Measurements from ENCODE around the gene DENND5A.
"Not testable (repeated sequence)": the region's sequence is repeated elsewhere in the genome, so short reads cannot be mapped to it uniquely, and the experiment has no call there.

DENND5A gene

DNA sequence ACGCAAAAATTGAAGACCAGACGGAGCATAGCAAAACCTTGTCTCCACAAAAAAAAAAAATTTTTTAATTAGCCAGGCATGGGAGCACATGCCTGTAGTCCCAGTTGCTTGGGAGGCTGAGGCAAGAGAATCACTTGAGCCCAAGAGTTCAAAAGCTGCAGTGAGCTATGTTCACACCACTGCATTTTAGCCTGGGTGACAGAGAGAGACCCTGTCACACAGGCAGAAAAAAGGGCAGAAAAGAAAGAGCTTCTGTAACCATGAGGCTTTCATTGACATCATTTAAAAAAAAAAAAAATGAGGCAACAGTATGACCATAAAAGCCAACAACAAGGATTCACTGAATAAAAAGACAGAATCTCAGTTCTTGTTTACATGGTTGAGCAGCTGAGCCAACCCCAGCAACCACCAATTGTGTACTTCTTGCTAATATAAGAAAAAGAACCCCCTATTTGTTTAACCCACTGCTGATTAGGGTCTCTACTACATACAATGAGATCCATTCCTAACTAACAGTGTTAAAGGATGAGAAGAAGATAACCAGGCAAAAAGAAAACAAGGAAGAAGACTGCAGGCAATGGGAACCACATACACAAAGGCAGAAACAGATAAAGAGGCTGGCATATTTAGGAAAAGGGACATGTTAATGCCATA is 87.6 kb downstream of the DENND5A start:
- DNase-seq (ENCODE audit: low read depth, low spot score): no peak

DNA sequence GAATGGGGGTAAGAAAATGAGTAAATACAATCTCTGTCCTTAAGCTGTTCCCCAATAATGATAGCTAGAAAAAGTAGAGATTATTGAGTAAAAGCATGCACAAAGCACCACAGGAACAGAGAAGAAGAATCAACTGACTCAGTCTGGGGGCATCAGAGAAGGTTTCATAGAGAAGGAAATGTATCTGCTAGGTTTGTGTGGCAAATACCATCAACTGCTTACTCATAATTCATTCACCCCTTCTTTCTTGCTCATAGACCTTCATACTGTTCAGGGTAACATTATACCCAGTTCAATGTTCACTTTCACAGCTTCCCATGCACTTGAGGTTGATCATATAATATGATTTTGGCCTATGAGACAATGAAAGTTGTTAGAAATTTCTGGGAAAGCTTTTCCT is 88.6 kb downstream of the DENND5A start:
- no peak for DNase-seq (ENCODE audit: low read depth, low spot score)

DNA sequence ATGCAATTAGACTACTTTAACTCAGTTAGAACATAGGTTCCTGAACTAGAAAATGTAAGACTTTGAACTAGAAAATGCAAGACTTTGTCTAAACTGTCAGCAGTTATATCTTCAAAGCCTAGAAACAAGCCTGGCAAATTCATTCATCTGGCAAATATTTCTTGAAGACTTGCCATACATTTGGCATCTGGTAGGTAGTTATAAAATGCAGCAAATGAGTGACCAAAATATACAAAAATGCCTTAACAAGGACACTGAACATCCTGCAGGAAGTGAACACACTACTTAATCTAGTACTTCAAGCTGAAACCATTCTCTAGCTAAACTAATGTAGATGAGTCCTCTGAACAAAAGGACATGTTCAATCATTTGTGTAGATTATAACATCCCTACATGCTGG is 89.0 kb downstream of the DENND5A start:
- no peak for DNase-seq (ENCODE audit: low read depth, low spot score)

DNA sequence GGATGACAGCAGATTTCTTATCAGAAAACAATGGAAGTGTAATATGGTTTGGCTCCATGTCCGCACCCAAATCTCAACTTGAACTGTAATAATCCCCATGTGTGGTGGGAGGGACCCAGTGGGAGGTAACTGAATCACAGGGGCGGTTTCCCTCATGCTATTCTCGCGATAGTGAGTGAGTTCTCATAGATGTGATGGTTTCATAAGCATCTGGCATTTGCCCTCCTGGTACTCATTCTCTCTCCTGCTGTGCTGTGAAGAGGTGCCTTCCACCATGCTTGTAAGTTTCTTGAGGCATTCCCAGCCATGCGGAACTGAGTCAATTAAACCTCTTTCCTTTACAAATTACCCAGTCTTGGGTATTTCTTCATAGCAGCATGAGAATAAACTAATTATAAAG is 92.8 kb downstream of the DENND5A start:
- DNase-seq (ENCODE audit: low read depth, low spot score): no peak

DNA sequence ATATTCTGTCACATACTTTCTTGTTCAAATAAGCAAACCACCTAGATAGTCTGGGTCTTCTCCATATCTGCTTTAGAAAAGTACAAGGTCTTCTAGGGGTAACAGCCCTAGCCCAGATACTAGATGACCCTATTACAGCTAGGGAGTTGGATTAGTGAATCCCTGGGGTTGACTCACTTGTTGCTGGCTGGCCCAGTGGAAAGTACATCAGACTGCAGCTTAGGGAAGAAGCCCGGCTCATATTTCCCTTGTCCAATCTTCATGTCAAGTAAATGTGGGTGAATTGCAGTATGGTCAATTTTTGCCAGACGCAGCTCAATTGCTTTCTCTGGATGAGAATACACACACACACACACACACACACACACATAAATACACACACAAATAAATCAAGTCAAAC is 94.7 kb downstream of the DENND5A start:
- no peak for DNase-seq (ENCODE audit: low read depth, low spot score)

DNA sequence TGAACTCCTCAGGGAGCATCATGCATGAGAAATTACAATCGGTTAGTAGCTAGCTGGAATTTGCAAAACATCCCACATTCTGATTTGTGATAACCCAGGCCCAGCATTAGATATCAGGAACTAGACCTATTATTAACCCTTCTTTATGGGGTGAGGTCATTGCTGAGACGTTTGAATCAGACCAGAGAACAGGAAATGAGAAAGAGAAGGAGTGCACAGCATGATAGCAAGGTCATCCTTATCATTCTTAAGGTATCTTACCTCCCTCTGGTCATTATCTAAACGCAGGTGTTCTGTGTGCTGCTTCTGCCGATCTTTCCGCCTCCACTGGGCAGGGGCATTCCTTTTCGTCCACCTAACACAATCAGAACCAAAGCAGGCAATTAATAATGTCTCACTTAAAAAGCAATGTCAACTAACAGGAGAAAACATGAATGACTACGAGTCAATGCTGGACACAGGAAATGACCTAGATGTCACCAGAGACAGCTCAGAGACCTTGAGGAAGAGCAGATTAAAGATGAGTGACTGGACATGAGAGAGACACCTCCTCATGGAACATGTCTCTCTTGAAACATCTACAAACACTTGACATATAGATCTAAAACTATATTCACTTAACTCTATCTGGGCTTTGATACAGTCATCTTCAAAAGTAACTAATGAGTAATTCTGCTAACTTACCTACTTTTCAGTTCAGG is 95.4 kb downstream of the DENND5A start:
- no peak for DNase-seq (ENCODE audit: low read depth, low spot score)

DNA sequence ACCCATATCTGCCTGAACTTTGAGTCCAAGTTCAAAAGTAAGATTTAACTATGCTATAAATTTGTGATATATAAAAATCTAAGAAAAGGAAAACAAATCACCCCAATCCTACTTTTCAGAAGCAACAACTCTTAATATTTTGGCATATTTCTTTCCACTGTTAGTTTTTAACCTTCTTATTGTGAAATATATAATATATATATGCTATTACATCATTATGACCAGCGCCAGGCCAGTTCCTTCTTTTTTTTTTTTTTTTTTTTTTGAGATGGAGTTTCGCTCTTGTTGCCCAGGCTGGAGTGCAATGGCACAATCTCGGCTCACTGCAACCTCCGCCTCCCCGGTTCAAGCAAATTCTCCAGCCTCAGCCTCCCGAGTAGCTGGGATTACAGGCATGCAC is 103.2 kb downstream of the DENND5A start:
- DNase-seq (ENCODE audit: low read depth, low spot score): not testable (repeated sequence)

DNA sequence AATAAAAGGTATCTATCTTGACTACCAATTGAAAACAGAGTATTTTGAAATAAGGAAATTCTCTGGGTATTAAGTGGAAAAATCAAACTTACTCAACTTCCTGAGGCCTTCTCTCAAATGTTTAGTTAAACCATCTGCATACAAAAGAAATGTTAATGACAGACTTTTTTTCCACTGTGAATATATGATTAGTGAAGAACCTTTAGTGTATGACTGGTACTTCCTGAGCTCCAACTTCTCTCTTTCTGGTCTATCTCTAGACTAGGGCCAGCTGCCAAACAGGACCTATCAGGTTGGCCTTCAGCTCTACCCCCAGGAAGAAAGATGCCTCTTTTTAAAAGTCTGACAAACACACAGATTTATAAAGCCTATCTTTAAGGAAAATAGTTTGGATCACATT is 105.0 kb downstream of the DENND5A start:
- DNase-seq (ENCODE audit: low read depth, low spot score): no peak

DNA sequence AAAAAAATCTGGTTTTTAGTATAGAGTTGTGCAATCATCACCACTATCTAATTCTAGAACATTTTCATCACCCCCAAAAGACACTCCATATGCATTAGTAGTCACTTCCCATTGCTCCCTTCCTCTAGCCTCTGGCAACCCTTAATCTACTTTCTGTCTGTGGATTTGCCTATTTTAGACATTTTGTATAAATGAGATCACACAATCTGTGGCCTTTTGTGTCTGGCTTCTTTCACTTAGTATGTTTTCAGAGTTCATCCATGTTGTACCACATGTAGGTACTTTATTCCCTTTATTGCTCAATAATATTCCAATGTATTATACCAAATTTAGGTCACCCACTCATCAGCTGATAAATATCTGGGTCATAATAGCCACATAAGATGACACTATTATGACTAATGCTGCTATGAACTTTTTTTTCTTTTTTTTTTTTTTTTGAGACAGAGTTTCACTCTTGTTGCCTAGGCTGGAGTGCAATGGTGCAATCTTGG is 106.2 kb downstream of the DENND5A start:
- DNase-seq (ENCODE audit: low read depth, low spot score): no peak

DNA sequence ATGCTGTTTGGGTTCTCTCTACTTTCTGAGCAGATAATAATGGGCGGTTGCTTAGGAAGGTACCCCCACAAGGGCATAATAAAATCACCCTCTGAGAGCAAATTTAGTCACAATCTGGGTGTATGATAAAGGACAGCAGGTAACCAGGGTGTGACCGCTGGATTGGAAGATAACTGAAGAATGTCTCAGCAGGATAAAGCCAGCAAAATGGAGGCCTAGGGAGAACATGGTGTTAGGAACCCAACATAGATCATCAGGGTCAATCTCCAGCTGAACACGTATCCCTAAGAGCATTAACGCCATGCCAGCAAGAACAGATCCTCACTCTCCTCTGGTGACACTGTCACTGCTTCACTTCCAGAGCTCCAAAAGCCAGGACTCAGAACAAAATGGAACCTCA is 109.2 kb downstream of the DENND5A start:
- no peak for DNase-seq (ENCODE audit: low read depth, low spot score)

DNA sequence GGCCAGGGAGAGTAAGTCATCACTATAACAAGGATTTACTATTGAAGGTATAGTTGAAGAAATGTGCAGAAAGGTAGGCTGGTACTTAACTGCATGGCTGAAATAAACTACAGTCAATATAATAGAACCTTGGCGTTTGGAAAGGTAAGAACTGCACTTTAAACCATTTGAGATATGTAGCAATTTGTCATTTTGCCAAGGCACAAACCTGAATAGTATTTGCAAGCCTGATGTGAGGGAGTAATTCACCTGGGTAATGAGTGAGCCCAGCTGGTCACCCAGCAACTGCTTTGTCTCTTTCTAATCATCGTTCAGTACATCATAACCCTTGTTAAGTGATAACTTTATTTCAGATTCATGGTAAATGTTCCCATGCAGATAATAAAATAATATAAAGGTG is 111.5 kb downstream of the DENND5A start:
- no peak for DNase-seq (ENCODE audit: low read depth, low spot score)

DNA sequence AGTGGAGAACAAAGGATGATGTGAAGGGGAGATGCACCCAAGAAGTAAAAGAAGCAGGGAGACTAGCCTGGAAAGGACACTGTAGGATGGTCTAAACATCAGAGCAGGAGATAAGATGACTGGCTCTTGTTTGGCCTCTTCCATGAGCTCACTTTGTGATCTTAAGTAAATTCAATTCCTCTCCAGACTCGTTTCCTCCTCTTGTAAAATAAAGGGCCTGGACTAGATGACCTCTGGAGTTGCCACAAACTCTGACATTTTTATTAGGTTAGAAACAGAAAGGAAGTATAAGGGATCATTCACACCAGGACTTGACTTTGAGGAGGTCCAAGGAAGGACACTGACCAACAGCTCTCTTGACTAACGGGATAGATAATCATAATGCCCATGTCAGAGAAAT is 113.5 kb downstream of the DENND5A start:
- no peak for DNase-seq (ENCODE audit: low read depth, low spot score)

DNA sequence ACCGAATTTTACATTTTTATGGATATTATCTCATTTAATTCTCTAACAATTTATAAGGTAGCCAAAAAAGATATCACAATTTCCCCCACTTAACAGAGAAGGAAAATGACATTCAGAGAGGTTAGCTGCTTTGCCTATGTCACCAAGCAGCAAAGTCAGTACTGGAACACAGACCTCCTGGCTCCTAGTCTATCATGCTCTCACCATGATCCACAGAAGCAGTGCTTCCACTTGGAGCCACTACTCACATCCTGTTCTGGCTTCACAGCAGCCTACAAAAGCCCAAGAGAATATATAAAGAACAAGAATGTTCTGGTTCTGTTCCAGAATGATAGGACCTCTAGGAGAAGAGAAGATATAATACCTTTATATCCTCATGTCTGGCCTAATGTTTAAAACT is 114.2 kb downstream of the DENND5A start:
- no peak for DNase-seq (ENCODE audit: low read depth, low spot score)

DNA sequence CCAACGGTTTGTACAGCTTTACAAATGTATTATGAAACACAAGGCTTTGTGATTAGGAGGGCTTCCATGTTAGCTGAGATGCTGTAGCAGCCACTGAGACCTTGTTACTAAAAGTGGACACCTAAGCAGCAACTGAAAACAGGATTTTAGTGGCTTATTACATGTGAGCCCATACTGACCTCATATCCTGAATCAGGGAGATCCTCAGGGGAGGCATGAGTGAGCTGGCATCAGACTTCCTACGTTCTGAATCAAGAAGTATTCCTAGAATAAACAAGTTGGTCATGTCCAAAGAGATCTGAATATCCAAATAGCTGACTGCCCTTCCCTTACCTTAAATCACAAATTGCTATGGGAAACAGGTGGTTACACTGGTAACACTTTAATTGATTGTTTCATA is 114.6 kb downstream of the DENND5A start:
- no peak for DNase-seq (ENCODE audit: low read depth, low spot score)

DNA sequence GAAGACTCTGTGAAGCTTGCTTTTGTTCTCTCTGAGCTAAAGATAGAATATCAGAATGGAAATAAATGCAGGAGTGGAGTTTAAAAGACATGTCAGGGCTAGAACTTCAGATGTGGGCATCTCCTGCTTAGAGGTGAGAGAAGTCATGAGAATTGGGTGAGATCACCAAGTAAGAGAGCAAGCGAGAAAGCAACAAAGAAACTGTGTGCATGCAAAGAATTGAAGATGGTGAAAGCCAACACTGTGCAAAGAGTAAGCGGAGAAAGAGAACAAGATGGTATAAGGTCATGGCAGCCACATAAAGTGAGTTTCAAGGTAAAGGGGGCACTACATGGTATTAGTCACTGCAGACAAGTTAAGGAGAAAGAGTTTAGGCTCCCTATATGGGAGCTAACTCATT is 116.4 kb downstream of the DENND5A start:
- no peak for DNase-seq (ENCODE audit: low read depth, low spot score)

DNA sequence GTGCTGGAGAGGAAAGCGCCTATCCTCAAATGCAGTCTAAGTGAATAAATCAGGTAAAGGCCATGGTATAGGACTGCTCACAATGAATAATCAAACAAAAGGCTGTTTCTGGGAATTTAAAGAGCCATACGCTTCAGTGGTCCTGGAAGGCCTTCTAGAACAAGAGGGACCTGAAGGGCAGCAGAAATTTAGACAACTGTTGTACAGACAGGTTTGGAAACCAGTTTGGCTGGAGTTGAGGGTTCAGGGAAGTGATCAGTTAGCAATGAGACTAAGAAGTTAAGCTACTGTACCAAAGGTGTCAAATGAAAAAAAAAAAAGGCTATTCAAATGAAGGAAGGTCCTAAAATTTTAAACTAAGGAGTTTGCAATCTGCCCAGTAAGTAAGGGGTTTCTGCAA is 117.1 kb downstream of the DENND5A start:
- DNase-seq (ENCODE audit: low read depth, low spot score): no peak

DNA sequence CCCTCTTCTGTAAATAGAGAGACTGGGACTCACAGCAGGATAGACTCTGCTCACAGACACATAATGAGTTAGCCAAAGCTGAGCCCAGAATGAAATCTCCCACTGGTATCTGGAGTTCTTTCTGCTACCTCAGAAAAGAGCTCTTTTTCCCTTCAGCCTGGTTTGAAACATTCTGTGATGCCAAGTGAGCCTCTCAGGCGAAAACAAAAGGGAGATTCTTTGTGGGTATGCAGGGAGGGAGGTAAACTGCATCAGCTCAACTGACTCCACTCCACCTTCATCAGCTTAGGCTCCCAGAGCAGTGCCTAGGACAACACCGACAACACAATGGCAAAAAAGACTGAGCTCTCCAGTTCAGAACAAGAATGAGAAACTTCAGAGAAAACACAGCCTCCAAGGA is 118.7 kb downstream of the DENND5A start:
- DNase-seq (ENCODE audit: low read depth, low spot score): no peak

DNA sequence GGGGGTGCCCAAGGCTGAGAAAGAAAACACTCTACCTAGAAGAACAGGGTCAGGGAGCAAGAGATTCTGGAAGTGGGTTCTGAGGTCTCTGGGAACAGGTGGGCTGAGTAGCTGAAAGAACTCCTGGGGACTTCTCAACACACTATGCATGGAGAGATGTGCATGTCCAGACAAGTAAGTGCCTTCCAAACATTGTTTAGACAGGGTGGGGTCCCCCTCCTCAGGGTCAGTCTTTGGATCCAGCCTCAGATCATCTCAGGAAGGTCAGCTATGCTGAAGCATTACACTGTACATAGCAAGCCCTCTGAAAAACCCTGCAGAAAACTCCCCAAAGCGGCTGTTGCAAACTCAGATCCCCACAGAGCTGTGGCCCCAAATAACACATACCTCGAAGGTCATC is 119.9 kb downstream of the DENND5A start:
- no peak for DNase-seq (ENCODE audit: low read depth, low spot score)

DNA sequence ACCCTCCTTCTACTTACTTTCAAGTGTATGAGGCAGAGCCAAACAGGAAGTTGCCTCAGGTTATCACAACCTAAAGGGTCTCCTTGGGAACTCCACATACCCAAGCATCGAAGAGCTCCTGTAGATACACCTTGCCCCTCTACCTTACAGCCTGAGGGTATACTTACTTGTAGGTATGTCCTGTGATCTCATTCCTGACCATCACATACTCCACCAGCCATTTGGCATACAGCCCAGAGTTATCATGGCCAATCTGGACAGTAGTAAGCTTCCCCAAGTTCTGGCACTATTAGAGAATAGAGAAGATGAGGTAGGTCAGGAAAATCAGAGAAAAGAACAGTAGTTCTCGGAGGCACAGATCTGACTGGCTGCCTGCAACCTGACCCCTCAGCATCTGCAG is 120.3 kb downstream of the DENND5A start:
- DNase-seq (ENCODE audit: low read depth, low spot score): no peak

DNA sequence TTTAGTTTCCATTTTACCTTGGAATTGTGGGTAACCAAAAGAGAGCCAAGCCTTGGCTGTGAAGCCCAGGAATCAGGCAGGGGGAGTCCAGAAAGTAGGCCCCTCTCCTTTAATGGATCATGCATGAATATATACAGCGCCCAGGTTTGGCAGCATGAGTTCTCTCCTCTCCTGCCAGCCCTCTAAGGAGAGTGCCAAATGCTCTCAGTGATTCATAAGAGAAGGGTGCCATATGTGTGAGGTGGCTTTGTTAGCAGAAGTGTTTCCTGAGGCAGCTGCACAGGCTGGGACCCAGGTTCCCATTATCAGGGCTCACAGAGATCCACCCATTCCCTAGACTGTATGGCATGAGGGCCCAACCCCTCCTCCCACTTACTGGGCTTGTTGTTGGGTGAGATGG is 121.4 kb downstream of the DENND5A start:
- no peak for DNase-seq (ENCODE audit: low read depth, low spot score)

DNA sequence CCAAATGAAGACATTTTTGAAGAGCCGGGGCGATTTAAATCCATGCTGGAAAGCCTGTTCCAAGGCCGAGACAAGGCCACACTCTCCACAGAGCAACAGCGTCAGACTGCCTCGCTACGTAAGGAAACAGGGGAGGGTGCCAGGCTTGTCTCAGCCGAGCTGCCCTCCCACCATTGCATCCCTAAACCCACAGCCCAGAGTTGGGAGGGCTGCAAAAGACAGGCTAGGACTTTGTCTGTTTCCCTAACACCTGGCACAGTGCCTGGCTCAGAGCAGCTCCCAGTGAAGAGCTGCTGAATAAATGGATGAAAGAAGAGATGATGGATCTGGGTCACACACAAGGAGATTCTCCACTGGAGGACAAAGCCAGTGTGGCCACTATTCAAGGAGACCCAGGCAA is 122.4 kb downstream of the DENND5A start:
- DNase-seq (ENCODE audit: low read depth, low spot score): no peak

DNA sequence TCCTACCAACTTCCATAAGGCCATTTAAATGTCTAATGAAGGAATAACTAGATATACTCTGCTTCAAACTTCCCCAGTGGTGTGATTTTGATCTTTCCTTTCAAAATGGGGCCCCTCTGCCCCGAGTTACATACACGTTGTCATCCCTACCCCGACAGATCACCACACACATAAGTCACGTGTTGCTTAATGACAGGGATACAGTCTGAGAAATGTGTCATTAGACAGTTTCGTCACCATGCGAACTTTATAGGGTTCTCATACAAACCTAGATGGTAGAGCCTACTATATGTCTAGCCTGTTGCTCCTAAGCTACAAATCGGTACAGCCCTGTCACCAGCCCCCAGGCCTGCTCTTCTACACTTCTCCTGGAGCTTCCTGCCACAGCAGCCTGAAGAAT is 124.0 kb downstream of the DENND5A start:
- no peak for DNase-seq (ENCODE audit: low read depth, low spot score)

DNA sequence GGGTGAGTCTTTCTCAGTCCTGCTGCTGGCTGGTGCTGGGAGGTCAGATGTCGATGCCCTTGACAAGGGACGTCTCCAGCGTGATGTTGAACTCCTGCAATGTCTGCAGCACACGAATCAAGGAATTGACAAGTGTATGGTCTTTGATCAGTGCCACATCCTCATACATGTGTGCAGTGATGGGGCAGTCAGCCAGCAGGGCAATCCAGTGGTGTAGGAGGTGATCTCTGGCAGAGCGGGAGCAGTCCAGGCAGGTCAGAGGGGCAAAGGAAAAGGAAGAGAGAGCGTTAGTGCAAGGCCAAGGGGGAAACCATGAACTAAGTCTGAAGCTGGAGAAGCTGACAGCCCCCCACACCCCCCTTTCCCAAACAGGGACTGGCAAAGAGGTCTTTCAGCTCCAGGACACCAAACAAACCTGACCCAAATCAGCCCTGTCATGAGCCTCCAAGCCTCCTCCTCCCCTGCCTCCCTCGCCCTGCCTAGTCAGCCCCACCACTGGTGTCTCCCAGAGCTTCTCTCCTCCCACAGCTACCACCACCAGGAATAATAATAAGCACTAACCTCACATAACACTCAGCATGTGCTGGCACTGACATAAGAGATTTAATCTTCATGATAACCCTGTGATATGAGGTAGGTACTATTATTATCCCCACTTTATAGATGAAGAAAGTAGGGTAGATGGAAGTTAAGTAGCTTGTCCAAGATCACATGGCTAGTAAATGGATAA is 125.4 kb downstream of the DENND5A start:
- DNase-seq (ENCODE audit: low read depth, low spot score): no peak

All from iPS DF 19.7 (cell line).